Measurements from ENCODE around the gene PEPD. TPM values are rescaled to one million over a fixed set of nuclear protein-coding genes. Genes with fewer than 3 reads are reported as not detected.

Gene PEPD
- total RNA-seq, 3 donors from 2014 or later, result 54.2 to 57.2 (median 55.1) TPM

DNA sequence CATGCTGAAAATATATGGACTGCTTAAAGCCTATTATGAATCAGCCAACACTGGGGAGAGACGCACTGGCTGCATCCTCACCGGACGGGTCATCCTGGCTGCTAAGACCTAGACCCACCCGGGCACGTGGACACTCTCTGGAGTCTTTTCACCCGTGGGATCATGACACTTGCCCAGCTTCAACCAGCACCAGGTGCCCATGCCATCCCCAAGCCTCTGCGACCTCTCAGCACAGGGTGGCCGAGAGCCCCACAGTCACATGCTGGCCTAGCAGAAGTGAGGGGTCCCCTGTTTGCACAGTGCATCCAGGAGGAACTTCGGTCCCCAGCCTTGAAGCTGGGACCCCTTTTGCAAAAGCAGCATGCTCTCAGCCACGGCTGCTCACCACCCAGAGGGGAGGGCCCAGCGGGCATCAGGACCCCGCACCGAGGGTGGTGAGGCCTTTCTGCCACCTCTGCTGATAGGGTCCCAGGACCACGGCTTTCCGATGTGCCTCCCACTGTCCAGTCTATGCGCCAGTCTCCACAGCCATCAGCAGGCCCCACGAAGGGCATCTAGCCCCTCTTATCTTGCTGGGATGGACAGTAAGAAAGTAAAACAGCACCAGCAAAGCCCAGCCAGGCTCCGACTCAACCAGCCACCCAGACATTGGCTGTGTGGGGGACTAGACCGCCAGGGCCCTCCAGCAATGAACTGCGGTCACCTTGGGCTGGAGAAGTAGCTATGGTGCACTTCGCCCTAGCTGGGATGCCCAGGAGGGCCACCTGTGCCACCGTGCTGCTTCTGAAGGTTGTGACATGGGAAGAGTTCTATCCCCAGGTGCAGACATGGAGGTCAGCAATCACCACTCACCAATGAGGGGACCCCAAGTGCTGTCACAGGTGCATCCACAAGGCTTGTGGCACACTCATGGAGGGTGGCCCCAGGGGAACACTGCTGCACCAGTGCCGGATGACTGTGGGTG lies 75.0 kb downstream of the PEPD start:
- H3K4me3 Mint-ChIP-seq, result no peak overlapping the region
- H3K4me1 Mint-ChIP-seq (ENCODE audit: low read depth), result peaks cover 1% of the 10 kb centered on the region
- H3K9me3 Mint-ChIP-seq, result no peaks in the 10 kb centered on the region
- DNase-seq (no peak), ATAC-seq (no peak)
- peaks cover 10% of the 10 kb centered on the region for H3K36me3 Mint-ChIP-seq (ENCODE audit: insufficient read depth)
- no peaks in the 10 kb centered on the region for H3K27me3 Mint-ChIP-seq (ENCODE audit: low read depth)

DNA sequence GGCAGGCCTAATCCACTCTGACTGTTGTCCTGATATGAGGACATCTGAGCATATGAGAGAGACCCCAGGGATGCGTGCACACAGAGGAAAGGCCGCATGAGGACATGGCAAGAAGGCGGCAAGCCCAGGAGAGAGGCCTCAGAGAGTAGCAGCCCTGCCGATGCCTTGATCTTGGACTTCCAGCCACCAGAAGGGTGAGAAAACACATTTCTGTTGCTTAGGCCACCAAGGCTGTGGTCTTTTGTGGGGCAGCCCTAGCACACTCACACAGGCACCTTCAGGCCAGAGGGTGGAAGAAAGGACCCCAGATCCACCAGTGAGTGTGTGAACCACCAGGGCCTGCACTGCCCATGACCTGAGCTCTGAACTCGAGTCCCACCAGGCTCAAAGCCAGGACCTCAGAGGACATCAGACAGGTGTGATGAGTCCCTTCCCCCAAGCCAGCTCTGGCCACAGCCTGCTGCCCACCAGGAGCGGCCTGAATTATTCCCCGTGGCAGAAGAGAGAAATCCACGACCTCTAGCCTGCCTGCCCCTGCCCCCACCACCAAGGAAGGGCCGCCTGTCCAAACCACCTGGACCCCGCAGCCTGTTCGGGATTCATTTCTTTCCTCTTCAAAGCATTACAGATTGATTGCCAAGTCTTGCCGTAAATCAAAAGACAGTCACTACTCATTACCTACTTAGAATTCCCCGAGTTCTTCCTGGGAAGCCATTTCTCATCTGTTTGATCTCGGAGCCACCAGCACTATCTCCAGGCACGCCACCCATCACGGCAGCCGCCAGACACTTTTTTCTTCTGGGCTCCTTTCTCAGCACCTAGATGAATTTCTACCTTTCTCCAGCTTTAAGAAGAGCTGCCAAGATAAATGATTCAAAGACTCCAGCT lies 75.9 kb downstream of the PEPD start:
- no peak for ATAC-seq
- no peak for DNase-seq
- no peak overlapping the region for H3K4me3 Mint-ChIP-seq
- peaks cover 10% of the 10 kb centered on the region for H3K36me3 Mint-ChIP-seq (ENCODE audit: insufficient read depth)
- no peaks in the 10 kb centered on the region for H3K9me3 Mint-ChIP-seq
- peaks cover 2% of the 10 kb centered on the region for H3K4me1 Mint-ChIP-seq (ENCODE audit: low read depth)
- no peaks in the 10 kb centered on the region for H3K27me3 Mint-ChIP-seq (ENCODE audit: low read depth)

DNA sequence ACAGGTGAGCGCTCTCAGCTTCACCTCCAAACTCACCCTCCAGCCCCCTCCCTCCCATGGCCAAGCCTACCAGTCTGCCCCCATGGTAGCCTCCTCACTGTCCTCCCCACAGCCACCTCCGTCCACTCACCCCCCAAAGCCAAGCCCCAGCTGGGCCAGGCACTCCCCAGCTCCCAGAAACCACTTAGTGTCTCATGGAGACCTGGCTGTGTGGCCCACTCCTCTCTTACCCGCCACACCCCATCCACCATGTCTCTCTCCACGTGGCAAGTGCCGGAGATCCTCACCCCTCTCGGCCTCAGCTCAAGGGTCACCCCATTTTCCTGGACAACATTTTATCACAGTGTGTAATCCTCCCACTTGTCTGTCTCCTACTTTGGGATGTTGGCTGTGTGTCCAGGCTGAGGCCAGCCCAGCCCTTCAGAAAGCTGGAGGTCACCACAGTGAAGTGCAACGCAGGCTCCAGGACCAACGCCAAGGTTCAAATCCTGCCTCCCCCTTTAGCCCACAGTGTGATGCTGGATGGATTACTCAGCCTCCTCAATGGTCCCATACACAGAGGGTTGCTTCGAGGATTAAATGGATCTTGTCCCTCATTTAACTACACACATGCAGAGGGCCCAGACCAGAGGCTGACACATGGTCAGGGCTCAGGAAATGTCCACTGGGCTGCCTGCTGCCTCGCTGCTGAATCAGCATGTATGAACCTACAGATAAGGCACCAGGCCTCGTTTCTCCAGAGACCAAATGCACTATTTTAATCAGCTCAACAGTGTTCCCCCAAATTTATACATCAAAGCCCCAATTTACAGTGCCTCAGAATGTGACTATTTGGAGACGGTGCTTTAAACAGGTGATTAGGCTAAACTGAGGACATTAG lies 76.8 kb downstream of the PEPD start:
- Mint-ChIP-seq H3K4me3 (no peak overlapping the region), H3K4me1 (ENCODE audit: low read depth) (peaks cover 2% of the 10 kb centered on the region), H3K9me3 (no peaks in the 10 kb centered on the region), H3K27me3 (ENCODE audit: low read depth) (no peaks in the 10 kb centered on the region), H3K36me3 (ENCODE audit: insufficient read depth) (peaks cover 10% of the 10 kb centered on the region)
- DNase-seq (no peak), ATAC-seq (no peak)

DNA sequence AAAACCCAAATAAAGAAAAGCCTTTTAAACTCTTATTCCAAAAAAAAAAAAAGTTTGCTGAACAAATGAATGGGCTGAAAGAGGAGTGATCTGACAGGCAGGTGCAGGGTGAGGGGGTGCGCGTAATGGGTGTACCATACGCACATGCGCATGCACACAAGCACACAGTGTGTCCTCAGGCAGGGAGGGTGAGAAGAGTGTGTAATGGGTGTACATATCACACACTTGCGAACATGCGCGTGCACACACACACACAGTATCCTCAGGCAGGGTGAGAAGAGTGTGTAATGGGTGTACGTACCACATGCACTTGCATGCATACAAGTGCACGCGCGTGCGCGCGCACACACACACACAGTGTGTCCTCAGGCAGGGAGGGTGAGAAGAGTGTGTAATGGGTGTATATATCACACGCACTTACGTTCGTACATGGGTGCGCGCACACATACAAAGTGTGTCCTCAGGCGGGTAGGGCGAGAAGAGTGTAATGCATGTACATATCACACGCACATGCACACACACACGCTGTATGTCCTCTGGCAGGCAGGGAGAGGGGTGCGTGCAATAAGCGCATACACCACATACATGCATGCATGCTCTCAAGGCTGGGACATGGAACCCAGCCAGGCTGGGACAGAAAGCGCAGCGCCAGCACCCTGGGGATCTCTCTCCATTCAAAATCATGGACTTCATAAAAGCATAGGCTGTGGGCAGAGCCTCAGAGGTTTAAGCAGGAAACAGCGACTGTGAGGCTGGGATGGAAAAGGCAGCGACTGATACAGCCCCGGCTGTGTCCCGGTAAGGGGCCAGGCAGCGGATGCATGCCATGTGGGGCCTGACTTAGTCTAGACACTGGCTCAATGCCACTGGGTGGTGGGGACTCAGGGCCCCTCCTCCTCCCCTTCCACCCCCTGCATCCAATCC lies 77.7 kb downstream of the PEPD start:
- H3K4me1 Mint-ChIP-seq (ENCODE audit: low read depth), result peaks cover 2% of the 10 kb centered on the region
- H3K9me3 Mint-ChIP-seq, result no peaks in the 10 kb centered on the region
- peaks cover 3% of the 10 kb centered on the region for H3K36me3 Mint-ChIP-seq (ENCODE audit: insufficient read depth)
- H3K27me3 Mint-ChIP-seq (ENCODE audit: low read depth), result no peaks in the 10 kb centered on the region
- no peak overlapping the region for H3K4me3 Mint-ChIP-seq
- ATAC-seq (no peak), DNase-seq (no peak)

DNA sequence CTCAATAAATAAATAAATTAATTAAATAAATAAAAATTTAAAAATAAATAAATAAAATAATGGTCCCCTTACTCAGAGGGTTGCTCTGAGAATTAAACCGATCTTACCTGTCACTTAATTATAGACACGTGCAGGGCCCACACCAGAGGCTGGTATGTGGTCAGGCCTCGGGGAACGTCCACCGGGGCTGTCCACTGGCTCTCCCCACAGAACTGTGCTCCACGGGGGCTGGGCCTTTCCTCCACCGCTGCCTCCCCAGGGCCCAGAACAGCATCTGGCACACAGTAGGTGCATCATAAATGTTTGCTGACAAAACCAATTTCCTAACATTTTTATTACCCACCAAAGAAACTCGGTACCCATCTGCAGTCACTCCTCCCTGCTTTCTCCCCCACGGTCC lies 78.9 kb downstream of the PEPD start:
- Mint-ChIP-seq H3K36me3 (ENCODE audit: insufficient read depth) (no peaks in the 10 kb centered on the region), H3K9me3 (no peaks in the 10 kb centered on the region), H3K4me1 (ENCODE audit: low read depth) (peaks cover 2% of the 10 kb centered on the region), H3K27me3 (ENCODE audit: low read depth) (no peaks in the 10 kb centered on the region), H3K4me3 (no peak overlapping the region)
- DNase-seq (no peak), ATAC-seq (no peak)

DNA sequence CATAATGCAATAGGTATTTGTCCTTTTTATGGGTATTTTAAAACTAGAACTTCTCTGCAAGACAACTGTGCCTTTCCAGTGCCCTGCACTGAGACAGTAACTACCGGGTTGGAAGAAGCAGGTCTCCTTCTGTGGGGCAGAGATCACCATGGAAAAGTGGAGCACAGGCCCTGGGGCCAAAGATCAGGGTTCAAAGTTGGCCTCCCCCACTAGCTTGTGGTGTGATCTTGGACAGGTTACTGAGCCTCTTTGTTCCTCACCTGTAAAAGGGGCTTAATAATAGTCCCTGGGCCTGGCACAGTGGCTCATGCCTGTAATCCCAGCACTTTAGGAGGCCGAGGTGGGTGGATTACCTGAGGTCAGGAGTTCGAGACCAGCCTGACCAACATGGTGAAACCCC lies 79.8 kb downstream of the PEPD start:
- Mint-ChIP-seq H3K4me3 (no peak overlapping the region), H3K9me3 (no peaks in the 10 kb centered on the region), H3K4me1 (ENCODE audit: low read depth) (peaks cover 2% of the 10 kb centered on the region), H3K36me3 (ENCODE audit: insufficient read depth) (no peaks in the 10 kb centered on the region), H3K27me3 (ENCODE audit: low read depth) (no peaks in the 10 kb centered on the region)
- no peak for DNase-seq
- ATAC-seq, result no peak

DNA sequence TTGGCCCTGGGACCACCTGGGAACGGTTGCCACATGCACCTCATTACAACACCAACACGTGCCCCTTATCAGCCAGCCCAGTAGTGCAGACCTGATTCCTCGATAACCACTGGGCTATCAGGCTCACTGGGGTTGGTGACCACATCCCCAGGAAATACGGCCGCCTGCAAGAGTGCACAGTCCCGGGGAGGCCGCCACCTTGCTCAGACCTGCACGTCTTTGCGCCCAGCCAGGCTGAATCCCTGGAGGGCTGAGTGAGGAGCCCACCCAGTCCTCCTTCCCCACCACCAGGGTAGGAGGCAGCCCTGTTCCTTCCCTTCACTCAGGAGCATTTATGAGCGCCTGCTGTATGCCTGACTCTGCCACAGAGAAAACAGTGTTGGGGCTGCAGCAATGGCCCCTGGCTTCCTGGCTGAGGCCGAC lies 80.3 kb downstream of the PEPD start:
- peaks cover 2% of the 10 kb centered on the region for H3K4me1 Mint-ChIP-seq (ENCODE audit: low read depth)
- ATAC-seq, result no peak
- no peaks in the 10 kb centered on the region for H3K36me3 Mint-ChIP-seq (ENCODE audit: insufficient read depth)
- H3K4me3 Mint-ChIP-seq, result no peak overlapping the region
- H3K9me3 Mint-ChIP-seq, result no peaks in the 10 kb centered on the region
- H3K27me3 Mint-ChIP-seq (ENCODE audit: low read depth), result no peaks in the 10 kb centered on the region
- no peak for DNase-seq

DNA sequence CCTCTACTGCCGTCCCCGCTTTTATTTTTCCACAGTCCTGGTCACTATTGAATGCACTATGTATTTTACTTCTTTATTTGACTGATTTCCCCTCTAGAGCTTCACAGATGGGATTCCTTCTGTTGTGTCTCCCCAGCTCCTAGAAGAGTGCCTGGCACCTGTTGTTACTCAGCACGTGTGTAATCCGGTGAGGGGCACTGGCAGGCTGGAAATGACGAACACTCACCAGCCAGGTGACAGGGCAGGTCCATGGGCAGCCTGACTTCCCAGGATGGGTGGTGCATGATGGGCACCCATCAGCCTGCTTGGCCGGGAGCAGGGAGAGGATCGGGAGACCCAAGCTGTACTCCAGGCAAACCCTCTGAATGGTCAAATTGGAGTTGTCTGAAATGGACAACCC lies 80.9 kb downstream of the PEPD start:
- ATAC-seq (no peak), DNase-seq (no peak)
- Mint-ChIP-seq H3K4me1 (ENCODE audit: low read depth) (peaks cover 2% of the 10 kb centered on the region), H3K27me3 (ENCODE audit: low read depth) (no peaks in the 10 kb centered on the region), H3K9me3 (no peaks in the 10 kb centered on the region), H3K36me3 (ENCODE audit: insufficient read depth) (no peaks in the 10 kb centered on the region), H3K4me3 (no peak overlapping the region)

DNA sequence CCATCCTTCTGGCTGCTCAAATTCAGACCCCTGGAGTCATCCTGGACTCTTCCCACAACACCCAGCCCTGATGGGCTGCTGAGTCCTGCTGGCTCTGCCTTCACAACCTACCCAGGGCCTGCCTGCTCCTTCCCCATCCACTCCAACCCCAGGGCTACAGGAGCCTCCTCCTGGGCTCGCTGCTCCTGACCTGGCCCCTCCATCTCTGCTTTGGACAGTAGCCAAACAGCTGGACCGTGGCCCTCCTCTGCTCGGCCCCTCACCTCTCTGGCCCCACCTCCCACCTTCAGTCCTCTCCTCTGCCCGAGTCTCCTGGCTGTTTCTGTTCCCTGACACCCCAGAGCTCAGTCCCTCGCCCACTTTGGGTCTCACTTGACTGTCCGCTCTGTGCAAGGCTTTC lies 81.3 kb downstream of the PEPD start:
- no peaks in the 10 kb centered on the region for H3K36me3 Mint-ChIP-seq (ENCODE audit: insufficient read depth)
- no peak overlapping the region for H3K4me3 Mint-ChIP-seq
- ATAC-seq (no peak), DNase-seq (no peak)
- H3K4me1 Mint-ChIP-seq (ENCODE audit: low read depth), result peaks cover 2% of the 10 kb centered on the region
- H3K9me3 Mint-ChIP-seq, result no peaks in the 10 kb centered on the region
- no peaks in the 10 kb centered on the region for H3K27me3 Mint-ChIP-seq (ENCODE audit: low read depth)

DNA sequence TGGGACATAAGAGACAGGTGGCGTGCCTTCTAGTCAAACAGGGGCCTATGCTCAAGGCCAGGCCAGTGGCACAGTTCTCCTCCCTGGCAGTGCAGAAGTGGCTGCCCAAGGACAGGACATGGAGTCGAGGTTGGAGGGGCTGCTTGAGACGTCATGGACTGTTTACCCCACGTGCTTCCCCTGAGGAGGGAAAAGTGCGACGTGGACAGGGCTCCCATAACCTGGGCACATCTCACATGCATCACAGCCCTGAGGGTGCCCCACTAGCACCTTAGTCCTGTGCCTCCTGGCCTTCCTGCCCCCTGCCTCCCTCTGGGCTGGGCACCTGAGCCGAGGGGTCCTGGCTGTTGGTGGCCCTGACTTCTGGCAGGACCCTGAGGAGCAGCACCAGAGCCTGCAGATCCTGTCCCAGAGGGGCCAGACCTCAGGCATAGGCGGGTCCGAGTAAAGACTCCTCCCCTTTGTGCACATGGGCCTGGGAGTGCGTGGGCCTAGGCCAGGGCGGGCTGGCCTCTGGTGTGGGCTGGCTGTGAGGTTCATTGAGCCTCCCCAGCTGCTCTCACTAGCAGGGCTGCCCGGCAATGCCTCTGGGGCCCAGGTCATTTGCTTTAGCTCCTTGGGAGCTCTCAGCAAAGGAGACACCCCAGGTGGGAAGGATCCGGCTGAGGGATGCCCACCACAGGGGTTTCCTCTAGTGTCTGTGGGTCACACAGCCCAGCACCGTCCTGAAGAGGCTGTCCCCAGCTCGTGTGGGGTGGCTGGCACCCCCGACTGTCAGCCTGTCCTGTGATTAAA lies 82.4 kb downstream of the PEPD start:
- Mint-ChIP-seq H3K4me1 (ENCODE audit: low read depth) (peaks cover 2% of the 10 kb centered on the region), H3K9me3 (no peaks in the 10 kb centered on the region), H3K4me3 (no peak overlapping the region), H3K36me3 (ENCODE audit: insufficient read depth) (no peaks in the 10 kb centered on the region), H3K27me3 (ENCODE audit: low read depth) (no peaks in the 10 kb centered on the region)
- ATAC-seq, result no peak
- DNase-seq, result no peak

DNA sequence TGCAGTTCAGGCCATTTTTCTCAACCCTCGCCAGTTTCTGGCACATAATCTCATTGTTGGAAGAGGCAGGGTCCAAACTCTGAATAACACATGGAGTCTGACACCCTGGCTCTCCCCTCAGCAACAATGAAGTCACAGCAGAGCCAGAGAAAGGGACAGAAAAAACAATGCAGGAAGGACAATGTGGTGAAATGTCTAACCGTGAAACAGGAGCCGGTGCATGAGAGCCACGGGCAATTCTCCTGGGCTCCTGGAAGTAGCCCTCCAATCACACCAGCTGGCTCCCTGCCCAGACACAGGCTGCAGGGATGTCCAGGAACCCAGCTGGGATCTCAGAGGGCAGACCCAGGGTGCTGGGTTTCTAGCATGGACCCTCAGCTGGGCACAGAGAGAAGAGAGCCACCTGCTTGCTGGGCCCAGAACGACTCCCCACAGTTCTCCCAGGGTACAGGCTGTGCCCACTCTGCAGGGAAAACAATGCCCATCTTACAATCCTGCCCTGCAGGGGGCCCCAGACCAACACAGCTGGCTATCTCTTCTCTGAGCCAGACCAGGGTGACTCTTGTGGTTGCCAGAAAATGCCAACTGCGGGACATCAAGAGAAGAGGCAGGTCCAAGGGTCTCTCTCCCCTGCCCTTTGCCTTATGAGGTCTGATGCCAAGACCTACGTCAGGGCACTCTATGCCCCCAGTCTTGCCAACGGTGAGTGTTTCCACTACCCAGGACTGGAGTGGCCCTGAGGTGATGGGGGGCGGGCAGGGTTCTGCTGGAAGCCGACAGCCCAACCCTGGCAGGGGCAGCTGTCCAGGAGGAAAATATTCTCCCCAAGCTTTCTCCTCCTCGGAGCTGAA lies 83.5 kb downstream of the PEPD start:
- peaks cover 2% of the 10 kb centered on the region for H3K4me1 Mint-ChIP-seq (ENCODE audit: low read depth)
- H3K36me3 Mint-ChIP-seq (ENCODE audit: insufficient read depth), result no peaks in the 10 kb centered on the region
- H3K4me3 Mint-ChIP-seq, result no peak overlapping the region
- H3K27me3 Mint-ChIP-seq (ENCODE audit: low read depth), result no peaks in the 10 kb centered on the region
- ATAC-seq (no peak), DNase-seq (no peak)
- H3K9me3 Mint-ChIP-seq, result no peaks in the 10 kb centered on the region

DNA sequence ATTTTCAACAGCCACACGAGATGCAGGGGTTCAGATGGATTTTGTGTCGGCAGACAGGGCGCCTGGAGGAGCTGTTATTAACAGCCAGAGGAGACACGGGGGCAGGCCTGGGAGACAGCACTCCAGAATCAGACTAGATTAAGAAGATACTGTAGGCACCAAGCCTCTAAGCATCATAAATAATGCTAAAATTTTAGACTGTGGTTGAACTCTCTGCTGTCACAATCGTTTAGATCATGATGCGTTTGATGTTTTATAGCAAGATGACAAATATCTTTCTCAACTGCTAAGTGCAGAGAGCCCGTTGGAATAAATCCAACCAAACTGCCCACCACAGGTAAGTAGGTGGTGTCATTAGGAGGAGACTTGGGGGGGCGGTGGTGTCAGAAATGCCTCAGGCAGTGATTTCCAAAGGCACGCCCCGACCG lies 84.2 kb downstream of the PEPD start:
- ATAC-seq, result no peak
- no peaks in the 10 kb centered on the region for H3K9me3 Mint-ChIP-seq
- DNase-seq, result no peak
- H3K4me3 Mint-ChIP-seq, result no peak overlapping the region
- H3K36me3 Mint-ChIP-seq (ENCODE audit: insufficient read depth), result no peaks in the 10 kb centered on the region
- peaks cover 2% of the 10 kb centered on the region for H3K4me1 Mint-ChIP-seq (ENCODE audit: low read depth)
- no peaks in the 10 kb centered on the region for H3K27me3 Mint-ChIP-seq (ENCODE audit: low read depth)
